ENCODE data around the gene NXPE4.

- TF ChIP-seq CTCF (IDR thresholded peaks at IDR 0.05): no peak
- TF ChIP-seq POLR2A (IDR thresholded peaks at IDR 0.05): no peak
Observed at GRCh38 chr11:114606003-114606801, 10.6 kb upstream of the NXPE4 start.

Data from ovary (tissue), 3 donors.